GM21786 (cell line): ENCODE data around the gene PPP2R1B.

Source experiments
- ATAC-seq: cut with Tn5 transposase; IDR thresholded peaks from one replicate; pipeline ENCODE4 v1.9.1; 2021; ENCODE audit not compliant: unreplicated experiment

Gene PPP2R1B

GRCh38 chr11:111749646-111750045 is 16.5 kb downstream of the PPP2R1B start:
- ATAC-seq, result no peak

DNA sequence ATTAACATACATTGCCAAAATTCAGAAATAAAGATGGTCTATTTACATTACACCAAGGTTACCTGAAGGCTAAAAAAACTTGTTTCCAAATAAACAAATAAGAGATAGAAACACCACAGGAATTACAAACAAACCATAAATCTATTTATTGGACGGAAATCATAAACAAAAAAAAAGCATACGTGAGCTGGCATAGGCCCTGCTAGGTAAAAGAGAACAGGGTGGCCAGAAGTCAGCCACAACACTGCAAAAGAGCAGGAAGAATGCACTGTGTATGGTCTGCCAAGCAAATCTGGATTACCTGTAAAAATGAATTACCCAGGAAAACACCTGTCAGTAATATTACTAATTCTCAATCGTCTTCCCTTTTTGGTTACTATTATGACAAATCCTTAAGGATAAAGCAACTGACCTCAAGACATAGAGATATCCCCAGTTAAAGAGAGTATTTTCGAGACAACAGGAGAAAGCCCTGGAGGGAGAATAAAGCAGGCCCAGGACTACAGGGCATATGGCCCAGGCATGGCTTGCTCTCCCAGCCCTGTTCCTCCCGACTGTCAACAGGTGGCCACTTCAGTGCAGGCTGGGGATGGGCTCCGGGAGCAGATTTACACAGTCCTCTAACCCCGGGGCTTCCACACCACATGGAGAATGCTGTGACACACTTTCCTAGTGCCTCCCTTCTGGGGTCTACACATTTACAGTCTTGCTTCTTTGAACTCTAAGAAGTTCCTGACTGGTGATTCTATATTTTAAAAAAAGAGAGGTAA is 18.0 kb downstream of the PPP2R1B start:
- ATAC-seq, result no peak

DNA sequence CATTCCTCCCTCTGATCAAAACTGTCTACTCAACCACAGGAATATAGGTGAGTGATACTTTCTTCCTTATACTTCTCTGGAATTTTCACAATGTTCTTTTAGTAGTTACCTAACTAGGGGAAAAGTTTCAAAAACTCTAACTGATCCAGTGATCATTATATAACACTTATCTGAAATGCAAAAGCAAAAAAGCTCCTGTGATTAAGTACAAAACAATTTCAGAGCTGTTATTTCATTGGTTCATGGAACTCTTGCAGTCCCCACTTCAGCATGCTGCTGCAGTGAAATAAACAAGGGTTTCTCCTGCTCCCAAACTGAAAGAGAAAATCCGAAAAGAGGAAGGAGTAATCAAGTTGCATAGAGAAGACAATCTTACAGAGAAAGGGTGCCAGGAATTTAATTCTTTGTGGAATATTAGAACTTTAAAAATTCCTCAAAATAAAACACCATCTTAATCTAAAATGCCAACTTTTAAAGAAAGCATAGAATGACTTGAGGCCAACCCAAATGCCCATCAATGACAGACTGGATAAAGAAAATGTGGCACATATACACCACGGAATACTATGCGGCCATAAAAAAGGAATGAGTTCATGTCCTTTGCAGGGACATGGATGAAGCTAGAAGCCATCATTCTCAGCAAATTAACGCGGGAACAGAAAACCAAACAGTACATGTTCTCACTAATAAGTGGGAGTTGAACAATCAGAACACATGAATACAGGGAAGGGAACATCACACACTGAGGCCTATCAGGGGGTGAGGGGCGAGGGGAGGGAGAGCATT is 20.3 kb downstream of the PPP2R1B start:
- no peak for ATAC-seq

GRCh38 chr11:111743700-111744099 is 22.5 kb downstream of the PPP2R1B start:
- no peak for ATAC-seq

GRCh38 chr11:111741751-111742150 is 24.4 kb downstream of the PPP2R1B start:
- ATAC-seq, result no peak

DNA sequence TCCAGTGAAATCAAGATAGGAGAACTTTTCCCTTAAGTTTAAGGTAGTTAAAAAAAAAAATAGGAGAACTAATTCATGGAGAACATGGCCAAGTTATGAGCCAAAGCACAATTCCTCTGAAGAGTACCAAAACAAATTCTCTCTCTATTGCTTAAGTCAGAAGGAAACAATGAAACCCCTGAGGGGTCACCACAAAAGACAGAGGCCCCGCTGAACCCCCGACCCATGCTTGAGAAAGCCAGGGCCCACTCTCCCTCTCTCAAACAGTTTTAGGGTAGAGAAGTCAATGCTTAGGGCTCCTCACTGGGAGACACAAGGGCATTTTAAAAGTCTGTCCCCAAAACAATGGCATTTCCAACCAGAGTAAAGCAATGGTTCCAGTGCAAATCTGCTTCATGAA is 26.9 kb downstream of the PPP2R1B start:
- no peak for ATAC-seq

DNA sequence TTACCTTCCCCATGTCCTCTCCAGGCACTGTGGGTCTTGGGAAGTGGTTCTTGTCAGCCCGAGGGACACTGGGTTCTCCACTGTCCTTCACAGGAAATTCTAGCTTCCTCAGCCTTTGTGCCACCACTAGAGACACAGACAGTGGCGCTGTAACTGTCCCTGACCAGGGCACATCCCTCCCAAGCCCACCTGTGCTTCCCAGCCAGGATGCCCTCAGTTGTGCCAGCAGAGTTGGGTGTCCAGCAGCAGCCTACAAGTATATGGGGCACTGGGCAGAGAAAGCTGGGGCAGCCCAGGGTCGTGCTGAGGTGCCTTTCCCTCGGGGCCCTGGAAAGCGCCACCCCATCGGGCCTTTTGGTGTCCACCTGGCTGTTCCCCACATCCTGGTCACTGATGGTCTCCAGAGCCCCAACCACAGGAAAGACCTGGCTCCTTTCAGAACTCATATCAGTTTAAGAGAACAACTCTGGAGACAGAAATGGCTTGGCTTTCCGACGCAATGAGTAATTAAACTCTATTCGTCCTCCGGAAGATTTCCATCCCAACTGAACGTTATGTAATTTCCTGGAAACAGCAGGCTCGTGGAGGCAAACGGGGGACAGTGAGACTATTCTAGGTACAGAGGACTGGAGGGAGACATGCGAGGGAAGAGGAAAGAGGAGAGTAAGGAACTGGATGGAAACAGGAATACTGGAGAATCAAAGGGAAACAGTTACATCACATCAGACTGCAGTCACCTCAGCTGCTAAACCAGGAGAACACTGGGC is 28.6 kb downstream of the PPP2R1B start:
- no peak for ATAC-seq

GRCh38 chr11:111736621-111737443 is 29.4 kb downstream of the PPP2R1B start:
- no peak for ATAC-seq

DNA sequence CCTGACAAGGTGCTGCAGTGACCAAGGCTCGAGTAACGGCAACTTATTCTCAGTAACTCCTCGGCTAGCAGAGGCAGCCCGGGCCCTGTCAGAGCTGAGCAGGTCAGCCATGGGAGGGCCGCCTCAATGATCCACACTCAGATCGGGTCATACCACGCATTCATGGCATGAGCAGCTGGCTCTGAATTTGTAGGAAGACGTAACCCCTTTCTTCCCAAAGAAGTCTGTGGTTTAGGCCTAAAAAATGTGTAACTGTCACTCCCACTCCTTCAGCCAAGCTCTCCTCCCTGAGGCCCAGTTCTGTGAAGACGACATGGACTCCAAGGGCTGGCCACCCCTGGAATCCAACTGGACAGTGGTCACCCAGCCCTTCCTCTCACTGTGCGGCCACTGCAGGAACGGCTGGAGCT is 30.0 kb downstream of the PPP2R1B start:
- ATAC-seq, result no peak

GRCh38 chr11:111735262-111736116 is 30.7 kb downstream of the PPP2R1B start:
- ATAC-seq, result no peak

- no peak for ATAC-seq
Measured at GRCh38 chr11:111734954-111735261, 31.3 kb downstream of the PPP2R1B start.

DNA sequence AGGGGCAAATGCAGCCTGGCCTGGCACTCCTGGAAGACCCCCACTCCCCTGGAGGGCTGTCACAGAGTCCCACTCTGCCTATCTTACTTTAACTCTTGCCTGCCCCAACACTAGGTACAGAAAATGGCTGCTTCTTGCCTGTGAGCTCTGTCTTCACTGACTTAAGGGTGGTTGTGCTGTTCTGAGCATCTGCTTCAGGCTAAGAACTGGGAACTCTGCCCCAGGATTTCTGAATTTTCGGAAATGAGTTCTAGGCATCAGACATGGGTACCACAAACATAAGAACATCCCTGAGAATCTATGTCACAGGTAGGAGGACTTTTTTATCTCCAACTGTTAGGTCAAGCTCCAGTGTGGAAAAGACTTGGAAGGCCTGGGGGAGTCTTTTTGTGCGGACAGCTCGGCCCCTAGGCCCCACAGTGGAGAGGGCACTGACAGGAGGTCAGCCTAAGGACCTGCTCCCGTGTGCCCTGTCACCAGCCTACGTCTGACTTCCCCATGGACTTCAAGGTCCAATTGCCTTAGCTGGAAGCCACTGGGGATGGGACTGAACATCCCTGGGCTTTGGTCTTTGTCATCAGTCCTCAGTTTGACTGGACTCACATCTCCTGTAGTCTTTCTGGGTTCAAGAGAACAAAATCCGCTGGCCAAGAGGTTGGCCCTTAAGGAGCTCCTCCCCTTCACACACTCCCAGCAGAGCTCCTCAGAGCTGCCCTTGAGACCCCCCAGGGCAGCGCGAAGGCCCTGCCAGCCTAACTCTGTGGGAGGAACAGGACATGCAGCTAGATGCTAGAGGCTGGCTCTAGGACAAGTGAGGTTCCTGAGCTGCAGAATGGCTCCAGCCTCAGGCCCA is 31.9 kb downstream of the PPP2R1B start:
- no peak for ATAC-seq

DNA sequence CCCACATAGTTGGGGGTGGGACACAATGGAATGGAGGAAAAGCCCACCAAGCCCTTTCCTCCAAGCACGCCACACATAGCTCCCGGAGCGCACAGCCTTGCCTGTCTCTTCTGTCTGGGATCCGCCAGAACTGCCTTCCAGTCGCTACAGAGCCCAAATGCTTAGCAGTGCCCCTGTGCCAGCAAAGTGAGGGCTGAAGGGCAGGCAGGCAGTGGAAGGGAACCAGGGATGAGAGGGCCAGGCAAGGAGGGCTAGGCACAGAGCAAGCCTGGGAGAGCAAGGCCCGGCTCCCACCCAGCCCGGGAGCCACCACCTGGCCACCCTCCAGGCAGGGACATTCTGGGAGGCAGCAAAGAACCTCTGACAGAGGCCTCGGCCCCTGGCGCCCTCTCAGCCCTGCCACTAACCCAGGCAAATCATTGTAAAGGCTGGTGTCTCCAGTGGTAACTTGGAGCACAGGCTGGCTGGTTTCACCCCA is 32.5 kb downstream of the PPP2R1B start:
- ATAC-seq, result no peak

GRCh38 chr11:111733016-111733415 is 33.2 kb downstream of the PPP2R1B start:
- no peak for ATAC-seq

DNA sequence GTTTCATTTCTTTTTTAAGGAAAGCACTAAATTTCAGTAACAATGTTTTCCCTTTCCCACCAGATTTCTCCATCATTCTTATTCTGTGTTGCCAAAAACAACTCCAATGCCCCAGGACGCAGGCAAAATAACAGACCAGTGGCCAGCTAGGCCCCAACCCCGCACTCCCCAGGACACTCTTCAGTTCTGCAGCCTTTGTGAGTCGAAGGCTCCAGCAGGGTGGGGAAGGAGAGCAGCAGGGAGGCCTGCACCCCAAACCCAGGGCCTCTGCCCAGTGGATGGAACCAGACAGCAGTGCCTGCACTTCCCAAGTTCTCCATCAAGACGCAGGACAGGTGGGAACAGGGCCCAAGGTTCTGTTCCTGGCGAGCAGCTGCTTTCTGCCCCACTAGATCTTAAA is 34.4 kb downstream of the PPP2R1B start:
- no peak for ATAC-seq

- no peak for ATAC-seq
Measured at GRCh38 chr11:111730871-111731591, 35.2 kb downstream of the PPP2R1B start.

DNA sequence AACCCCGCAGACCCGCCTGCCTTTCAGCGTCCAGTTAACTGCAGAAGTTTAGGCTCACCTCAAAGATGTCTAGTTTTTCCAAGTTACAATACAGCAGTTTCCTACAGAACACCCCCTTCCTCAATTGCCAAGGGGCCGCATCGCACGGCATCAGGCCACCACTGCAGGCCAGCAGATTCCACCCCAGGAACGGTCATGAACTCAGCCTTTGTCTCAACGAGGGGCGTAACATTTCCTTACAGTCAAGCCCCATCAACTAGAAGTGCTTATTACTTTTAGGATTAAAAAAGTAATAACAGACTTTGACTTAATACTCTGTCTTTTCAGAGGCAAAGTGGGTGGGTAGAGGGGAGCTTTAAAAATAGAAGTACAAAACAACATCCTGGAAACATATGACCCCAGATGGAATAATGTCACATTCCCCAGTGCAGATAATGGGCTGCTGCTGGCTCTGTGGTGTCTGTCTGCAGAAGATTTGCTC is 36.3 kb downstream of the PPP2R1B start:
- no peak for ATAC-seq
